ENCODE results near the gene SF3B1.

DNA sequence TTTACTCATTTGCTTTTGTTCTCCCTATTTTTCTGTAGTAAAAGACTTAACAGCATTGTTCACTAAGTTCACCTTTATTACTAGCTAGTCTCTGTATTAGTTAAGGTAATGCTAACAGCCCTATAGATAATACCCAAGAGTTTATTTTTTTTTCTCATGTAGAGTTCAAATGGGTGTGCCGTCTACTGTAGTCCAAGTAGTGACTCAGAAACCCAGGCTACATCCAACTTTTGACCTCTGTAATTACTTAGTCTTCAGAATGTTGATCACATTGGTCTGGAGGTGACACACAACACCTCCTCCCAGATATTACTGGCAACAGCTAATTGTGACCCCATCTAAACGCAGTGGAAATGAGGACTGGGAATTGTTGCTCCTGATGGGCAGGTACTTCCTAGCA, 26.2 kb upstream of the SF3B1 start:
- TF ChIP-seq, protein P1, sequence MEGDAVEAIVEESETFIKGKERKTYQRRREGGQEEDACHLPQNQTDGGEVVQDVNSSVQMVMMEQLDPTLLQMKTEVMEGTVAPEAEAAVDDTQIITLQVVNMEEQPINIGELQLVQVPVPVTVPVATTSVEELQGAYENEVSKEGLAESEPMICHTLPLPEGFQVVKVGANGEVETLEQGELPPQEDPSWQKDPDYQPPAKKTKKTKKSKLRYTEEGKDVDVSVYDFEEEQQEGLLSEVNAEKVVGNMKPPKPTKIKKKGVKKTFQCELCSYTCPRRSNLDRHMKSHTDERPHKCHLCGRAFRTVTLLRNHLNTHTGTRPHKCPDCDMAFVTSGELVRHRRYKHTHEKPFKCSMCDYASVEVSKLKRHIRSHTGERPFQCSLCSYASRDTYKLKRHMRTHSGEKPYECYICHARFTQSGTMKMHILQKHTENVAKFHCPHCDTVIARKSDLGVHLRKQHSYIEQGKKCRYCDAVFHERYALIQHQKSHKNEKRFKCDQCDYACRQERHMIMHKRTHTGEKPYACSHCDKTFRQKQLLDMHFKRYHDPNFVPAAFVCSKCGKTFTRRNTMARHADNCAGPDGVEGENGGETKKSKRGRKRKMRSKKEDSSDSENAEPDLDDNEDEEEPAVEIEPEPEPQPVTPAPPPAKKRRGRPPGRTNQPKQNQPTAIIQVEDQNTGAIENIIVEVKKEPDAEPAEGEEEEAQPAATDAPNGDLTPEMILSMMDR (IDR thresholded peaks at IDR 0.05 in 4 of 5, conservative IDR thresholded peaks at IDR 0.05 in 1 of 5), result no peak
- no peak for TF ChIP-seq POLR2A (IDR thresholded peaks at IDR 0.05)

All from gastrocnemius medialis (tissue), 4 donors.